Calu3 (cell line): ENCODE measurements around the gene ARHGAP9. TPM values are rescaled to one million over a fixed set of nuclear protein-coding genes. Genes with fewer than 3 reads are reported as not detected.
"Not testable (repeated sequence)": the region's sequence is repeated elsewhere in the genome, so short reads cannot be mapped to it uniquely, and the experiment has no call there.

Experiments used
- BruUV-seq: library from RNA; stranded (reverse); fragments of 400-500 nt; replicated peaks from 2 replicates; lab custom pipeline; 2021; lab: Mats Ljungman, UMichigan
- CTCF ChIA-PET: fragments of 300-600 bp; sonication (Branson Sonifier 250); formaldehyde crosslinking; loops from one replicate; lab custom pipeline; 2022; ENCODE audit warnings: antibody characterized with exemption; lab: Charles Lee
- DNase-seq: peaks from one replicate; pipeline ENCODE4 v3.0.0; 2022
- H3K27ac Mint-ChIP-seq: one replicate; pipeline ENCODE4 v1.8.0; 2022; ENCODE audit warnings: mixed read lengths; ENCODE audit not compliant: unreplicated experiment
- H3K27me3 Mint-ChIP-seq: one replicate; pipeline ENCODE4 v1.8.0; 2022; ENCODE audit warnings: mixed read lengths; ENCODE audit not compliant: unreplicated experiment
- H3K36me3 Mint-ChIP-seq: one replicate; pipeline ENCODE4 v1.8.0; 2022; ENCODE audit warnings: mild to moderate bottlenecking, moderate library complexity, mixed read lengths; ENCODE audit not compliant: insufficient read depth, unreplicated experiment
- H3K4me1 Mint-ChIP-seq: one replicate; pipeline ENCODE4 v1.8.0; 2022; ENCODE audit warnings: mild to moderate bottlenecking, low read depth, mixed read lengths; ENCODE audit not compliant: unreplicated experiment
- H3K4me3 Mint-ChIP-seq: one replicate; pipeline ENCODE4 v1.8.0; 2022; ENCODE audit warnings: mild to moderate bottlenecking, low read depth, moderate library complexity, mixed read lengths; ENCODE audit not compliant: unreplicated experiment
- H3K9me3 Mint-ChIP-seq: one replicate; pipeline ENCODE4 v1.8.0; 2022; ENCODE audit warnings: low read depth, mixed read lengths; ENCODE audit not compliant: unreplicated experiment
- CTCF ChIP-seq: fragments of 200-600 bp; IDR thresholded peaks from one replicate; pipeline ENCODE4 v1.8.0; 2022; ENCODE audit warnings: antibody characterized with exemption; ENCODE audit not compliant: unreplicated experiment
- intact Hi-C: fragments of 100-400 bp; cut with micrococcal nuclease; formaldehyde crosslinking; loops from one replicate; pipeline ENCODE4 v1.10.0; 2022; ENCODE audit not compliant: unreplicated experiment
- total RNA-seq: library from RNA; stranded (reverse); gene quantifications from 2 replicates; pipeline ENCODE4 v1.2.3, GENCODE V29; 2022

Gene ARHGAP9
- total RNA-seq, 1 experiment from 2014 or later: not detected

- BruUV-seq: no TSS peak
- no peaks in the 10 kb centered on the region for H3K27me3 Mint-ChIP-seq
- H3K9me3 Mint-ChIP-seq: no peaks in the 10 kb centered on the region
- CTCF ChIA-PET: interaction anchor here (0.6 kb wide), 2 partner anchors 242 to 272 kb away, joined by 3 to 4 read pairs; no protein-coding TSS in a partner anchor
- peak overlapping the region; percentile 100 for H3K27ac Mint-ChIP-seq
- intact Hi-C loops: no loop called here
- no peak for DNase-seq
- peaks cover 48% of the 10 kb centered on the region for H3K4me1 Mint-ChIP-seq
- TF ChIP-seq CTCF: no peak
- peaks cover 99% of the 10 kb centered on the region for H3K36me3 Mint-ChIP-seq
- peak overlapping the region; percentile 95 for H3K4me3 Mint-ChIP-seq
Observed at GRCh38 chr12:57519796-57520052, 40.1 kb upstream of the ARHGAP9 start.

GRCh38 chr12:57518920-57519795 lies 39.5 kb upstream of the ARHGAP9 start:
- Mint-ChIP-seq H3K36me3 (peaks cover 100% of the 10 kb centered on the region), H3K4me1 (peaks cover 42% of the 10 kb centered on the region), H3K27ac (peak overlapping the region; percentile 100), H3K27me3 (no peaks in the 10 kb centered on the region), H3K9me3 (no peaks in the 10 kb centered on the region), H3K4me3 (peak overlapping the region; percentile 95)
- no peak for DNase-seq
- no peak for TF ChIP-seq CTCF
- BruUV-seq: no TSS peak
- CTCF ChIA-PET: interaction anchor here (0.6 kb wide), 2 partner anchors 242 to 498 kb away, joined by 3 to 4 read pairs; no protein-coding TSS in a partner anchor
- intact Hi-C loops: no loop called here

- TF ChIP-seq CTCF: no peak
- BruUV-seq: no TSS peak
- Mint-ChIP-seq H3K4me1 (peaks cover 36% of the 10 kb centered on the region), H3K27ac (peak overlapping the region; percentile 100), H3K36me3 (peaks cover 99% of the 10 kb centered on the region), H3K4me3 (peak overlapping the region; percentile 95), H3K9me3 (no peaks in the 10 kb centered on the region), H3K27me3 (no peaks in the 10 kb centered on the region)
- DNase-seq: no peak
- CTCF ChIA-PET: interaction anchor here (0.6 kb wide), 1 partner anchor 497 kb away, joined by 3 read pairs; no protein-coding TSS in a partner anchor
- intact Hi-C loops: no loop called here
Observed at GRCh38 chr12:57518176-57518919, 38.7 kb upstream of the ARHGAP9 start.

- Mint-ChIP-seq H3K36me3 (peaks cover 99% of the 10 kb centered on the region), H3K4me3 (peak overlapping the region; percentile 95), H3K27ac (peak overlapping the region; percentile 100), H3K4me1 (peaks cover 36% of the 10 kb centered on the region)
- H3K9me3 Mint-ChIP-seq, H3K27me3 Mint-ChIP-seq, intact Hi-C loops, CTCF ChIA-PET, DNase-seq, BruUV-seq: not testable (repeated sequence)
Observed at GRCh38 chr12:57517718-57518117, 38.1 kb upstream of the ARHGAP9 start.
